Loucy (cell line): ENCODE data around the gene BGN.

ENCODE experiments used
- H2AFZ ChIP-seq: fragments of 200-600 bp; sonication (generic); 2 replicates; pipeline ENCODE4 v1.6.0; 2016; ENCODE audit warnings: antibody characterized with exemption, mild to moderate bottlenecking, low read length, moderate library complexity
- H3F3A ChIP-seq: fragments of 200-600 bp; 2 replicates; pipeline ENCODE4 v1.6.0; 2016; ENCODE audit warnings: antibody characterized with exemption, low read depth, mild to moderate bottlenecking
- H3K27me3 ChIP-seq: fragments of 200-600 bp; sonication (generic); 2 replicates; pipeline ENCODE4 v1.6.1; 2014; ENCODE audit warnings: low read length, mild to moderate bottlenecking; ENCODE audit not compliant: insufficient read depth, poor library complexity, severe bottlenecking
- H3K36me3 ChIP-seq: fragments of 200-600 bp; sonication (generic); 2 replicates; pipeline ENCODE4 v1.6.1; 2016; ENCODE audit warnings: low read length; ENCODE audit not compliant: insufficient read depth
- H3K4me1 ChIP-seq: fragments of 200-600 bp; sonication (generic); 2 replicates; pipeline ENCODE4 v1.5.1; 2014; ENCODE audit warnings: low read length, mild to moderate bottlenecking; ENCODE audit not compliant: insufficient read depth, poor library complexity, severe bottlenecking
- H3K4me2 ChIP-seq: fragments of 200-600 bp; sonication (generic); 2 replicates; pipeline ENCODE4 v1.6.0; 2014; ENCODE audit warnings: antibody characterized with exemption, low read length, low read depth, mild to moderate bottlenecking; ENCODE audit not compliant: poor library complexity, severe bottlenecking
- H3K4me3 ChIP-seq: fragments of 200-600 bp; sonication (generic); 2 replicates; pipeline ENCODE4 v1.5.1; 2014; ENCODE audit warnings: low read length, mild to moderate bottlenecking, mixed read lengths; ENCODE audit not compliant: poor library complexity, severe bottlenecking
- H3K79me2 ChIP-seq: fragments of 200-600 bp; sonication (generic); 2 replicates; pipeline ENCODE4 v1.6.1; 2014; ENCODE audit warnings: low read length; ENCODE audit not compliant: insufficient read depth
- H3K9ac ChIP-seq: fragments of 200-600 bp; sonication (generic); 2 replicates; pipeline ENCODE4 v1.6.0; 2014; ENCODE audit warnings: mild to moderate bottlenecking, low read depth, low read length, moderate library complexity; ENCODE audit not compliant: poor library complexity, severe bottlenecking
- H3K9me2 ChIP-seq: fragments of 200-600 bp; sonication (generic); replicated peaks from 2 replicates; pipeline ENCODE4 v1.6.1; 2016; ENCODE audit warnings: low read depth, low read length, mixed read lengths
- H3K9me3 ChIP-seq: fragments of 200-600 bp; sonication (generic); 2 replicates; pipeline ENCODE4 v1.6.1; 2014; ENCODE audit warnings: mild to moderate bottlenecking, antibody characterized with exemption, low read length, low read depth; ENCODE audit not compliant: insufficient read depth
- H4K20me1 ChIP-seq: fragments of 200-600 bp; sonication (generic); 2 replicates; pipeline ENCODE4 v1.6.0; 2014; ENCODE audit warnings: antibody characterized with exemption, low read length, mild to moderate bottlenecking; ENCODE audit not compliant: insufficient read depth, poor library complexity, severe bottlenecking
- EZH2phosphoT487 ChIP-seq: fragments of 200-600 bp; IDR thresholded peaks from 2 replicates; pipeline ENCODE4 v1.6.1; 2018; ENCODE audit warnings: antibody characterized with exemption, mild to moderate bottlenecking, moderate library complexity, borderline replicate concordance
- TF ChIP-seq, protein P1 (sequence below): fragments of 200-600 bp; sonication (generic); conservative IDR thresholded peaks from 2 replicates; pipeline ENCODE4 v1.5.1; 2014; ENCODE audit warnings: mild to moderate bottlenecking, antibody characterized with exemption, low read length

BGN gene

DNA sequence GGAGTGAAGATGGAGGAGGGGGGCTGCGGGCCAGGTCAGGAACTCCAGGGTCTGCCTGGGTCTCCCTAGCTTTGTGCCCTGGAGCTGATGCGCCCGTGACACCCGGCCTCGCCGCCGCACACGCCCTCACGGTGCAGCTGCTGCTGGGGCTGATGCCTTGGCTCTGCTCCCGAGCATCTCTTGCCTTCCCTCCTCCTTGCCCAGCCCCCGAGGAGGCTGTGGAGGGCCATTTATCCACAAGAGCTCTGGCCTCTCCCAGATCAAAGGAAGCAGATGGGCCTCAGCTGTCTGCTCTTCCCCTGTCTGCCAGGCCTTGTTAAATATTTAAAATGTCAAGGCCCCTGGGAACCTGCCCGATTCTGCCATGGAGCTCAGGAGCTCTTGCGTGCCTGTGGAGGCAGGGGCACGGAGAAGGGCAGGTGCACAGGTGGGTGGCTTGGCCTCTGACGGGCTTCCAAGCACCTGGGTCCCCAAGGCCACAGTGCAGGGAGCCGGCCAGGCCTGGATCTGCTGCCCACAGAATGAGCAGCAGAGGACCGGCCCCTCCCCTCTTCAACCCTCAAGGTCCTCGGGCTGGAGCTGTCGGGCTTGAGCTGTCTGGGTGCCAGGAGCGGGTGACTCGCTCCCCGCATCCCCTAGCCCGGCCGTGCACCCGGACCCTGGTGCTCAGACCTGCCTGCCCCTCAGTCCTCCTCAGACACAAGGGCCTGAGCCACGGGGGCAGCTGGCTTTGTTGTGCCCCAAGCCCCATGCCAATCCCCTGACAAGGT lies 42.9 kb downstream of the BGN start:
- Histone ChIP-seq H3K79me2 (no peaks in the 10 kb centered on the region), H2AFZ (no peak overlapping the region), H3K27me3 (no peaks in the 10 kb centered on the region), H4K20me1 (no peaks in the 10 kb centered on the region), H3K4me3 (no peak overlapping the region), H3K4me1 (no peaks in the 10 kb centered on the region), H3K36me3 (no peaks in the 10 kb centered on the region), H3K9me2 (no peaks in the 10 kb centered on the region), H3K9ac (no peak overlapping the region), H3K4me2 (no peak overlapping the region), H3K9me3 (no peaks in the 10 kb centered on the region), H3F3A (no peaks in the 10 kb centered on the region)
- TF ChIP-seq, protein P1, sequence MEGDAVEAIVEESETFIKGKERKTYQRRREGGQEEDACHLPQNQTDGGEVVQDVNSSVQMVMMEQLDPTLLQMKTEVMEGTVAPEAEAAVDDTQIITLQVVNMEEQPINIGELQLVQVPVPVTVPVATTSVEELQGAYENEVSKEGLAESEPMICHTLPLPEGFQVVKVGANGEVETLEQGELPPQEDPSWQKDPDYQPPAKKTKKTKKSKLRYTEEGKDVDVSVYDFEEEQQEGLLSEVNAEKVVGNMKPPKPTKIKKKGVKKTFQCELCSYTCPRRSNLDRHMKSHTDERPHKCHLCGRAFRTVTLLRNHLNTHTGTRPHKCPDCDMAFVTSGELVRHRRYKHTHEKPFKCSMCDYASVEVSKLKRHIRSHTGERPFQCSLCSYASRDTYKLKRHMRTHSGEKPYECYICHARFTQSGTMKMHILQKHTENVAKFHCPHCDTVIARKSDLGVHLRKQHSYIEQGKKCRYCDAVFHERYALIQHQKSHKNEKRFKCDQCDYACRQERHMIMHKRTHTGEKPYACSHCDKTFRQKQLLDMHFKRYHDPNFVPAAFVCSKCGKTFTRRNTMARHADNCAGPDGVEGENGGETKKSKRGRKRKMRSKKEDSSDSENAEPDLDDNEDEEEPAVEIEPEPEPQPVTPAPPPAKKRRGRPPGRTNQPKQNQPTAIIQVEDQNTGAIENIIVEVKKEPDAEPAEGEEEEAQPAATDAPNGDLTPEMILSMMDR, result no peak
- no peak for TF ChIP-seq EZH2phosphoT487

DNA sequence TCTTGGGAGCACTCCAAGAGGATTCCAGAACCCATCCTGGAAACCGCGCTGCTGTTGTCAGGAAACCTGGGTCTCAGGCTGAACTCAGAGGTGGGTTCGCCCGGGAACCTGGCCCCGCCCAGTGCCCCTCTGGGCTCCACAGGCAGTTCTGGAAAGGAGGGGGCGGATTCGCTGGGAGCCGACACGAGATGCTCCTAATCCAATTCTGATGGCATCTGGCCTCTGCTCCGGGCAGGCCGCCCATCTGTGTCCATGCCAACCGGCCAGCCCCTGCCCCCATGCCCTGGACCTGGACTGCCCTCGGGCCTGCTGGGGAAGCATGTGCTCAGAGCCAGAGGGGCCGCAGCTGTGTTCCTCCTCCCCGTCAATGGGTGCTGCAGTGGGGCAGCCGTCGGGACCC lies 43.6 kb downstream of the BGN start:
- Histone ChIP-seq H4K20me1 (no peaks in the 10 kb centered on the region), H3K9me3 (no peaks in the 10 kb centered on the region), H3K9ac (no peak overlapping the region), H3K27me3 (no peaks in the 10 kb centered on the region), H3K4me3 (no peak overlapping the region), H3K4me2 (no peak overlapping the region), H3F3A (no peaks in the 10 kb centered on the region), H3K4me1 (no peaks in the 10 kb centered on the region), H3K79me2 (no peaks in the 10 kb centered on the region), H3K36me3 (no peaks in the 10 kb centered on the region), H3K9me2 (no peaks in the 10 kb centered on the region), H2AFZ (no peak overlapping the region)
- TF ChIP-seq, protein P1, result no peak
- no peak for TF ChIP-seq EZH2phosphoT487

DNA sequence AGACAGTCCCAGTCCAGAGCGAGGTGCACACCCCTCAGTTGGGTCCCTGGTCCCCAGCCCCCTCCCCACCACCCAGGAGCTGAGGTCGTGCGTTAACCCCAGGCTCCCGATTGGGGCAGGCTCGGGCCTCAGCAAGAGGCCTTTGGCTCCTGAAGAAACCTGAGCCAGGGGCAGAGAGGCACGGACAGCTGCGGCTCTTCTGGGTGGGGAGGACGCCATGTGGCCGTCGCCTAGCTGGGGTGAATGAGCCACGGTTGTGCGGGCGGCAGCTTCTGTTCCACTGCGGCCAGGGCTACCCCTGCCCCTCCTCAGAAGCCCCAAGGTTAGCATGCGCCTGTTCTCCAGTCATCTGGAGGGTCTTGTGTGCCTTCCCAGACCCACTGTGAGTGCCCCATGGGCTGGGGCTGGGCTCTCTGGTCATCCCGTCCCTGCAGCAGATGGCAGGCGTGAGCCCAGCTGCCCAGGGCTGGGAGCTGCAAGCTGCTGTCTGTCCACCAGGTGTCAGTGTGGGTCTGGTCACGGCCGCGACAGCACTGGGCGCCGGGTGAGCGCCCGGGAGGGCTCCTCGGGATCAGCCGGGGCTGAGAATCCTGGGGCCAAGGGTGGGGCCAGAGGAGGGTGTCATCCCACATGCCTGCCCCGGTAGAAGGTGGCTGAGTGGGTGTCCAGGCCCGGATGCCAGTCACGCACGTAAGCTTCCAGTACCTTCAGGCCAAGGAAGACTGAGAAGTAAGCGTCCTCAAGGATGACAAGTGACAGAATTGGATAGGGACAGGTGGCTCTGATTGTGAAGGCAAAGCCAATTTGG lies 44.6 kb downstream of the BGN start:
- H3K79me2 ChIP-seq, result no peaks in the 10 kb centered on the region
- no peaks in the 10 kb centered on the region for H3K4me1 ChIP-seq
- H4K20me1 ChIP-seq, result no peaks in the 10 kb centered on the region
- H3K4me2 ChIP-seq, result no peak overlapping the region
- no peak overlapping the region for H3K4me3 ChIP-seq
- H3K9me2 ChIP-seq, result no peaks in the 10 kb centered on the region
- H3K9ac ChIP-seq, result no peak overlapping the region
- H3K27me3 ChIP-seq, result no peaks in the 10 kb centered on the region
- no peaks in the 10 kb centered on the region for H3K9me3 ChIP-seq
- 0 out of 2 replicates have a peak overlapping the region, but pooled peaks have one; percentile 4 for H2AFZ ChIP-seq
- TF ChIP-seq, protein P1, result peak; percentile 69
- TF ChIP-seq EZH2phosphoT487, result no peak
- no peaks in the 10 kb centered on the region for H3F3A ChIP-seq
- H3K36me3 ChIP-seq, result no peaks in the 10 kb centered on the region
